Smooth muscle cell (in vitro differentiated cells): ENCODE results near the gene SLC12A7. TPM values are rescaled to one million over a fixed set of nuclear protein-coding genes. Genes with fewer than 3 reads are reported as not detected.

ENCODE experiments used
- DNase-seq: peaks from one replicate; lab custom pipeline; 2025; ENCODE audit not compliant: unreplicated experiment; lab: John Stamatoyannopoulos, UW
- H2AFZ ChIP-seq: fragments of 200-600 bp; sonication (generic); 2 replicates; pipeline ENCODE4 v1.6.0; 2016; ENCODE audit warnings: antibody characterized with exemption, low read depth, mild to moderate bottlenecking
- H3F3A ChIP-seq: fragments of 200-600 bp; sonication (generic); 2 replicates; pipeline ENCODE4 v1.6.0; 2017; ENCODE audit warnings: antibody characterized with exemption, low read depth
- H3K27ac ChIP-seq: fragments of 200-600 bp; sonication (generic); 2 replicates; pipeline ENCODE4 v1.5.1; 2016; ENCODE audit warnings: low read depth, mild to moderate bottlenecking
- H3K27me3 ChIP-seq: fragments of 200-600 bp; sonication (generic); 2 replicates; pipeline ENCODE4 v1.6.1; 2016; ENCODE audit warnings: low read depth, mild to moderate bottlenecking
- H3K36me3 ChIP-seq: fragments of 200-600 bp; sonication (generic); 2 replicates; pipeline ENCODE4 v1.5.1; 2016; ENCODE audit warnings: low read depth
- H3K4me1 ChIP-seq: fragments of 200-600 bp; sonication (generic); 2 replicates; pipeline ENCODE4 v1.5.1; 2016; ENCODE audit warnings: low read depth
- H3K4me2 ChIP-seq: fragments of 200-600 bp; sonication (generic); 2 replicates; pipeline ENCODE4 v1.6.0; 2016; ENCODE audit warnings: mild to moderate bottlenecking
- H3K4me3 ChIP-seq: fragments of 200-600 bp; sonication (generic); 2 replicates; pipeline ENCODE4 v1.5.1; 2016; ENCODE audit warnings: mild to moderate bottlenecking
- H3K79me2 ChIP-seq: fragments of 200-600 bp; sonication (generic); 2 replicates; pipeline ENCODE4 v1.6.0; 2016; ENCODE audit warnings: low read depth, mild to moderate bottlenecking
- H3K9ac ChIP-seq: fragments of 200-600 bp; sonication (generic); 2 replicates; pipeline ENCODE4 v1.6.0; 2016; ENCODE audit warnings: low read depth
- H3K9me3 ChIP-seq: fragments of 200-600 bp; sonication (generic); replicated peaks from 2 replicates; pipeline ENCODE4 v1.5.1; 2016; ENCODE audit warnings: low read depth
- H4K20me1 ChIP-seq: fragments of 200-600 bp; sonication (generic); 2 replicates; pipeline ENCODE4 v1.6.0; 2016; ENCODE audit warnings: low read depth
- WGBS: methylation state at CpG from one replicate; pipeline ENCODE4 v1.1.7; 2016; ENCODE audit warnings: low lambda C conversion rate; 5-methylcytosine and 5-hydroxymethylcytosine counted together
- polyA plus RNA-seq: library from polyadenylated mRNA; unstranded; fragments of >200 nt; fragmentation: Nextera tagmentation; extraction: Ambion mirVana; gene quantifications from 2 replicates; pipeline ENCODE4 v1.2.1, GENCODE V29; 2016
- total RNA-seq: library from RNA; depleted of rRNA; stranded (reverse); fragments of >200 nt; gene quantifications from 2 replicates; pipeline ENCODE4 v1.2.3, GENCODE V29; 2014
- TF ChIP-seq, protein P1 (sequence below): fragments of 200-600 bp; sonication (generic); IDR thresholded peaks from 2 replicates; pipeline ENCODE4 v1.5.1; 2017; ENCODE audit warnings: borderline replicate concordance, mild to moderate bottlenecking, antibody characterized with exemption; ENCODE audit not compliant: insufficient read depth, poor library complexity, severe bottlenecking

The SLC12A7 gene
- total and polyA plus RNA-seq, 2 experiments from 2014 or later, result 6.1 to 15.2 TPM

DNA sequence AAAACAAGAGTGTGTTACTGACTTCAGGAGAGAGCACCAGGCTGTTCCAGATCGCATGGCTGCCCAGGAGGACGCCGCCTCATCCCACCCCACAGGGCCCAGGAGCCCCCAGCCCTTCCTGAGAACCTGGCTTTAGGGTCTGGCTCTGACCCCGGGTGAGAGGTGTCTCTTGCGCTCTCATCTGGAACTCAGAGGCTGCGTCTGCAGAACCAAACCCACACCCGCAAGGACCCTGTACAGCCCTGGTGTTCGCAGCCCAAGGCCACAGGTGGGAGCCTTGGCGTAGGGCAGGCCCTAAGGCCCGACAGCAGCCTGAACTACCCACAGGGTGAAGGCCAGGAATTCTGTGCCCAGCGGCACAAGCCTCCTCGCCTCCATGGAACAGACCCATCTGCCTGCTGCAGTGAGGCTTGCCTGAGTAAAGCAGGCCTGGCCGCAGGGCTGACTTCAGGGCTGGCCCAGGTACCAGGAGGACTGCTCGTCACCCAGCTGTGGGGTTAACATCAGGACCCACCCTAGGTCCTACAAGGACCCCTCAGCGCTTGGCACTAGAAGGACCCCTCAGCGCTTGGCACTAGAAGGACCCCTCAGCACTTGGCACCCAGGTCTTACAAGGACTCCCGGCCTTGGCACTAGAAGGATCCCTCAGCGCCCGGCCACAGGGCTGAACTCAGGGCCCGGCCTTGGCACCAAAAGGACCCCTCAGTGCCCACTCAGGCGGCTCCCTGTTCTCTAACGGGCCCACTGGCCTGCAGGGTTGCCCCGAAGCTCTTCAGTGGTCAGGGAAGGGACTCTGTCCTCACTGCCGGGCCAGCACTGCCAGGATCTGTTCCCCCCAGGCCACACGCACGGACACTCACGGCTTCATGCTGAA, 55.0 kb downstream of the SLC12A7 start:
- WGBS, result 95% methylated on average over 27 of the region's 27 CpGs
- no peaks in the 10 kb centered on the region for H3K27me3 ChIP-seq
- no peaks in the 10 kb centered on the region for H4K20me1 ChIP-seq
- H3K4me2 ChIP-seq, result no peak overlapping the region
- no peaks in the 10 kb centered on the region for H3K4me1 ChIP-seq
- no peaks in the 10 kb centered on the region for H3F3A ChIP-seq
- no peak overlapping the region for H2AFZ ChIP-seq
- no peak for DNase-seq
- no peak overlapping the region for H3K27ac ChIP-seq
- H3K36me3 ChIP-seq, result no peaks in the 10 kb centered on the region
- no peaks in the 10 kb centered on the region for H3K79me2 ChIP-seq
- TF ChIP-seq, protein P1, sequence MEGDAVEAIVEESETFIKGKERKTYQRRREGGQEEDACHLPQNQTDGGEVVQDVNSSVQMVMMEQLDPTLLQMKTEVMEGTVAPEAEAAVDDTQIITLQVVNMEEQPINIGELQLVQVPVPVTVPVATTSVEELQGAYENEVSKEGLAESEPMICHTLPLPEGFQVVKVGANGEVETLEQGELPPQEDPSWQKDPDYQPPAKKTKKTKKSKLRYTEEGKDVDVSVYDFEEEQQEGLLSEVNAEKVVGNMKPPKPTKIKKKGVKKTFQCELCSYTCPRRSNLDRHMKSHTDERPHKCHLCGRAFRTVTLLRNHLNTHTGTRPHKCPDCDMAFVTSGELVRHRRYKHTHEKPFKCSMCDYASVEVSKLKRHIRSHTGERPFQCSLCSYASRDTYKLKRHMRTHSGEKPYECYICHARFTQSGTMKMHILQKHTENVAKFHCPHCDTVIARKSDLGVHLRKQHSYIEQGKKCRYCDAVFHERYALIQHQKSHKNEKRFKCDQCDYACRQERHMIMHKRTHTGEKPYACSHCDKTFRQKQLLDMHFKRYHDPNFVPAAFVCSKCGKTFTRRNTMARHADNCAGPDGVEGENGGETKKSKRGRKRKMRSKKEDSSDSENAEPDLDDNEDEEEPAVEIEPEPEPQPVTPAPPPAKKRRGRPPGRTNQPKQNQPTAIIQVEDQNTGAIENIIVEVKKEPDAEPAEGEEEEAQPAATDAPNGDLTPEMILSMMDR, result no peak
- no peak overlapping the region for H3K4me3 ChIP-seq
- H3K9me3 ChIP-seq, result no peaks in the 10 kb centered on the region
- no peak overlapping the region for H3K9ac ChIP-seq

DNA sequence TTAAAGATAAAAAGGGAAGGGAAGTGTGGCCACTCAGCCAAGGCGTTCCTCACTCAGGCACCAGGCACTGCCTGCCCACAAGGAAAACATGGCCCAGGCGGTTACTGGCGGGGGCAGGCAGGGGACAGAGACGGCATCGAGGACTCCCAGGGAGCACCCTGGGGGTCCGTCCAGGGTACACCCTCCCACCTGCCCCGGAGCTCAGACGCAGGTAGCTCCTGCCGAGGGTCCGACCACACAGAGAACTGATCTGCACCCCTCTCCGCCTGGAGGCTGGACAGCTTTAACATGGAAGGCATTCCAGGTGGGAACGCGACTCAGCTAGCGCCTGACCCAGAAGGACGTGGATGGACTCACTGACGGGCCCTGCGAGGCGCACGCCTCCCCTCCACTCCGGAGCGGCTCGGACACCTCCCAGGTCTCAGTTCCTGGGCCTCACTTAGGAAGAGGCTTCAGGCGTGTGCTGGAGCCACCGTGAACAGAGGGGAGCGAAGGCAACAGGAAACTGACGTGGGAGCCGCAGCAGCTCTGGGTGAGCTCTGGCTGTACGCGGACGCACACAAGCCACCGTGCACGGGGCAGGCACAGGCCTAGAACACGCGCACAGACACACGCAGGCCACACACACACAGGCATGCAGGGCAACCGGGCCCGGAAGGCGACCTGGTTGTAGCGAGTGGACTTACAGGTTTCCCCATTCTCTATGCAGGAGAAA, 55.8 kb downstream of the SLC12A7 start:
- TF ChIP-seq, protein P1, result no peak
- no peaks in the 10 kb centered on the region for H3K36me3 ChIP-seq
- H3F3A ChIP-seq, result no peaks in the 10 kb centered on the region
- H3K4me3 ChIP-seq, result no peak overlapping the region
- H3K79me2 ChIP-seq, result no peaks in the 10 kb centered on the region
- H3K4me1 ChIP-seq, result no peaks in the 10 kb centered on the region
- no peak overlapping the region for H2AFZ ChIP-seq
- no peak for DNase-seq
- no peaks in the 10 kb centered on the region for H3K27me3 ChIP-seq
- no peak overlapping the region for H3K9ac ChIP-seq
- H3K4me2 ChIP-seq, result no peak overlapping the region
- H3K27ac ChIP-seq, result no peak overlapping the region
- H3K9me3 ChIP-seq, result no peaks in the 10 kb centered on the region
- no peaks in the 10 kb centered on the region for H4K20me1 ChIP-seq
- WGBS, result 96% methylated on average over 39 of the region's 39 CpGs

DNA sequence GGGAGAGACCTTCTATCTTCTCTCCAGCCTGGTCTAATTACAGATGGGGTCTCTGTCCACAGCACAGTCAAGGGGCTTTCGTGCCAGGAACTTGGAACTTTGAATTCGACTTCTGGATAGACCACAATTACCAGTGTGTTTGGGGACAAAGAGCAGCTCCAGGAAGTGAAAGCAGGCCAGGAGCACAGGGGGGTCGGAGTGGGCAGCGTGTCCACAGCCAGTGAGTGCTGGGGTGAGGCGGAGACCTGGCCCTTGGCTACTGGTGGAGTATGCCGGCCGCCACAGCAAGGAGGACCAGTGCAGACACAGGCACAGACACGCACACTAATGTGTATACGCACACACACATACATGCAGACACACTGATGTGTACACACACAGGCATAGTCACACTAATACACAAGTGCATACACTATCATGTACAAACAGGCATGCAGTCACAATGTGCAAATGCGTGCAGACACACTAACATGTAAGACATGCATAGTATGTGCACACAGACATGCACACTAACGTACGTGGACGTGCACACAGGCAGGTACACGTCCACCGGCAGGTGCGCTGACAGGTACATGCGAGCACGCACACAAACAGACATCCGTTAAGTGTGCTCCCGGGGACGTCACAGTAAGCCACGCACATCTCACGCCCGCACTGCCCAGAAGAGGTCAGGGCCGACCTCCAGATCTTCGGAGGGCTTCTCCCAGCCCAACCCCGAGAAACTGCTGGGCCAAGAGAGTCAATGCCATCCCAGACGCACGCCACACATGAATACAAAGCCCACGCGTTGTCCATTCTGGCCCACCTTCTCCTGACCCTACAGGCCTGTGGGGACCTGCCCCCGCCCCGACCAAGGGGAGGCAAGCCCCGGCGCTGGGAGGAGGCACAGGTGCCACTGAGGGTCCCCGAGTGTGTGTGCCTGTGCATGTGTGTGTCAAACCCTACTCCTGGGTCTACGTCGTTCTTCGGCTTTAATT, 56.8 kb downstream of the SLC12A7 start:
- no peaks in the 10 kb centered on the region for H3K9me3 ChIP-seq

More for the DNA sequence above, 56.8 kb downstream of the SLC12A7 start:
- Histone ChIP-seq H2AFZ (no peak overlapping the region), H3K36me3 (no peaks in the 10 kb centered on the region), H3F3A (no peaks in the 10 kb centered on the region), H3K4me2 (no peak overlapping the region), H3K79me2 (no peaks in the 10 kb centered on the region), H3K27me3 (no peaks in the 10 kb centered on the region), H4K20me1 (no peaks in the 10 kb centered on the region), H3K4me1 (no peaks in the 10 kb centered on the region), H3K4me3 (no peak overlapping the region), H3K27ac (no peak overlapping the region), H3K9ac (no peak overlapping the region)
- no peak for DNase-seq
- TF ChIP-seq, protein P1, result no peak
- 93% methylated on average over 39 of the region's 39 CpGs for WGBS
